Suprapubic skin (tissue), 4 donors: ENCODE measurements around the gene PDCD7.

Experiments used
- EP300 ChIP-seq: sonication (generic); formaldehyde crosslinking; IDR thresholded peaks from one replicate; pipeline ENCODE4 v1.6.1; 2017; ENCODE audit warnings: antibody characterized with exemption
- POLR2A ChIP-seq, 2 donors: fragments of 450-650 bp; IDR thresholded peaks; one replicate each; pipeline ENCODE4 v1.6.1; 2017; ENCODE audit warnings: antibody characterized with exemption in 2 of 2, mild to moderate bottlenecking in 2 of 2, moderate library complexity in 2 of 2
- POLR2AphosphoS5 ChIP-seq, 3 donors: sonication (generic); formaldehyde crosslinking; IDR thresholded peaks; one replicate each; pipeline ENCODE4 v1.6.1; 2017; ENCODE audit warnings: antibody characterized with exemption in 3 of 3
- TF ChIP-seq, protein P1 (sequence below), 2 donors: fragments of 200-600 bp in 1 of 2; fragments of 450-650 bp in 1 of 2; sonication (generic) in 1 of 2; IDR thresholded peaks; one replicate each; pipeline ENCODE4 v1.5.1; 2016 to 2019; ENCODE audit warnings: antibody characterized with exemption in 2 of 2, mild to moderate bottlenecking in 1 of 2, moderate library complexity in 1 of 2

GRCh38 chr15:65095747-65096104 lies 37.9 kb downstream of the PDCD7 start:
- TF ChIP-seq, protein P1, sequence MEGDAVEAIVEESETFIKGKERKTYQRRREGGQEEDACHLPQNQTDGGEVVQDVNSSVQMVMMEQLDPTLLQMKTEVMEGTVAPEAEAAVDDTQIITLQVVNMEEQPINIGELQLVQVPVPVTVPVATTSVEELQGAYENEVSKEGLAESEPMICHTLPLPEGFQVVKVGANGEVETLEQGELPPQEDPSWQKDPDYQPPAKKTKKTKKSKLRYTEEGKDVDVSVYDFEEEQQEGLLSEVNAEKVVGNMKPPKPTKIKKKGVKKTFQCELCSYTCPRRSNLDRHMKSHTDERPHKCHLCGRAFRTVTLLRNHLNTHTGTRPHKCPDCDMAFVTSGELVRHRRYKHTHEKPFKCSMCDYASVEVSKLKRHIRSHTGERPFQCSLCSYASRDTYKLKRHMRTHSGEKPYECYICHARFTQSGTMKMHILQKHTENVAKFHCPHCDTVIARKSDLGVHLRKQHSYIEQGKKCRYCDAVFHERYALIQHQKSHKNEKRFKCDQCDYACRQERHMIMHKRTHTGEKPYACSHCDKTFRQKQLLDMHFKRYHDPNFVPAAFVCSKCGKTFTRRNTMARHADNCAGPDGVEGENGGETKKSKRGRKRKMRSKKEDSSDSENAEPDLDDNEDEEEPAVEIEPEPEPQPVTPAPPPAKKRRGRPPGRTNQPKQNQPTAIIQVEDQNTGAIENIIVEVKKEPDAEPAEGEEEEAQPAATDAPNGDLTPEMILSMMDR (IDR thresholded peaks at IDR 0.05): no peak
- TF ChIP-seq POLR2AphosphoS5 (IDR thresholded peaks at IDR 0.05) (no peak), EP300 (no peak), POLR2A (IDR thresholded peaks at IDR 0.05) (no peak)
